Measurements from ENCODE around the gene TMEM109. TPM values are rescaled to one million over a fixed set of nuclear protein-coding genes. Genes with fewer than 3 reads are reported as not detected.

TMEM109 gene
- total and polyA plus RNA-seq, 2 of the 4 experiments (the other 2 are of a cell fraction): 15.1 to 69.7 TPM

DNA sequence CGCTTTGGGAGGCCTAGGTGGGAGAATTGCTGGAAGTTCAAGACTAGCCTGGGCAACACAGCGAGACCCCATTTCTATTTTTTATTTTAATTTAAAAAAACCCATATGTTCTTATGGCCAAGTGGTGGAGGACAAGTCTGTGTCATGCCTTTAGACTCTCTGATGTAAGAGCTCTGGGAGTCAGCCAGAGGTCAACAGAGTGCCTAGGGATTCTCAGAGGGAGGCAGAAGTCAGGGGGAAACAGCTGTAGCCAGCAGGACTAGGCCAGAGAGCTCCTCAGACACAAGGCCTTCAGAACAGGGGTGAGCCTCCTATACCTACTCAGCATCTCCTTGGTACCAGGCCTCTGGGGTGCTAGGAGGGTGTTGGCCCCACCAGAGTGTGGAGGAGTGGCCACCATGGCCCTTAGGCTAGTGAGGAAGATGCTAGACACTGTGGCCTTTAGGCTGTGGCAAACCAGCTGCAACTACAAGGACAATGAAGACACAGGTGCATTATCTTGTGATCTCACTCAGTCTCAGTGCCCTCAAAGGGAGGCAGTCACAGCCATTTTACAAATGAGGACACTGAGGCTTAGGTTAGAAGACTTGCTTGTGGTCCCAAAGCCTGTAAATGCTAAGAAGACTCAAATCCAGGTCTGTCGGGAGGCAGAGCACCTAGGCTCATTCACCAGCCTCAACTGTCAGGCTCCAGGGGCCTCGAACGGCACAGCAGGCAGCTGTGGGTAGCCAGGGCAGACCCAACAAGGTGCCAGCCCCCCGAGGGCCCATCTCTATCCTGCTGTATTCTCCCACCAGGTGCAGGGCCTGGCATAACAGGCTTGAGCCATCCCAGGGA, 41.6 kb upstream of the TMEM109 start:
- in situ Hi-C loops (cut with MboI; ENCODE audit: low sequenced_read_pairs) (no loop called here), intact Hi-C loops (cut with micrococcal nuclease) (no loop called here), dilution Hi-C loops (cut with HindIII; ENCODE audit: low sequenced_read_pairs, unreplicated experiment) (no loop called here)
- Histone ChIP-seq H3K18ac (ENCODE audit: low read depth, low read length) (peak overlapping the region; percentile 87), H3K4me2 (ENCODE audit: low read depth, low read length) (peak overlapping the region; percentile 32; the same call in 1 of the 2 replicates), H2BK20ac (ENCODE audit: low read depth, low read length) (peak overlapping the region; percentile 92), H2BK5ac (ENCODE audit: low read depth, low read length, poor library complexity, severe bottlenecking) (peak overlapping the region; percentile 72), H3K79me1 (ENCODE audit: low read depth in 1 of 2, low read length in 2 of 2) (0 out of 4 replicates have a peak, but pooled peaks cover 0 to 3% of the 10 kb centered on the region in 2 experiments), H3K4me3 (ENCODE audit: insufficient read depth, low read depth, low read length) (no peak overlapping the region), H3K27ac (ENCODE audit: insufficient read depth, low read length) (peak overlapping the region; percentile 18), H3K23ac (ENCODE audit: low read depth, low read length) (peak overlapping the region; percentile 90), H3K9me1 (ENCODE audit: insufficient read depth, low read length) (peaks cover 23% of the 10 kb centered on the region), H4K20me1 (ENCODE audit: insufficient read depth, low read length) (no peaks in the 10 kb centered on the region), H3K14ac (replicated peaks; ENCODE audit: low read depth, low read length) (peak overlapping the region; percentile 87), H3K36me3 (ENCODE audit: control insufficient read depth, insufficient read depth, low read length) (no peaks in the 10 kb centered on the region), H2AFZ (replicated peaks; ENCODE audit: low read length, poor library complexity) (peak overlapping the region; percentile 80), H4K8ac (ENCODE audit: low read depth in 2 of 2, low read length in 2 of 2) (peak overlapping the region; percentile 54 to 68), H2BK120ac (ENCODE audit: low read depth, low read length) (peak overlapping the region; percentile 89), H3K56ac (ENCODE audit: extremely low read depth, insufficient read depth, low read length) (no peak overlapping the region), H4K5ac (ENCODE audit: low read depth, low read length) (peak overlapping the region; percentile 83), H3K4me1 (ENCODE audit: control insufficient read depth, insufficient read depth, low read length) (peaks cover 22% of the 10 kb centered on the region), H2AK5ac (ENCODE audit: low read depth, low read length) (peak overlapping the region; percentile 100), H2BK15ac (ENCODE audit: low read depth, low read length) (peak overlapping the region; percentile 93; the same call in 2 of the 3 replicates), H3K4ac (ENCODE audit: low read depth, low read length) (peak overlapping the region; percentile 97), H3K9ac (ENCODE audit: low read depth, low read length) (no peak overlapping the region), H2AK9ac (replicated peaks; ENCODE audit: low read depth, low read length, poor library complexity) (peak overlapping the region; percentile 91), H3K27me3 (ENCODE audit: control insufficient read depth, insufficient read depth, low read length) (no peaks in the 10 kb centered on the region; the same call in none of the 2 replicates), H3K9me3 (ENCODE audit: control insufficient read depth, insufficient read depth, low read length) (no peaks in the 10 kb centered on the region), H4K91ac (ENCODE audit: insufficient read depth, low read depth, low read length) (peak overlapping the region; percentile 97)
- CTCF ChIA-PET: interaction anchor here (0.7 to 2.5 kb wide), 5 partner anchors 15 to 97 kb away, joined by 3 to 11 read pairs (median 5); no protein-coding TSS in a partner anchor
- BruUV-seq (replicated peaks): no TSS peak
- DNase-seq (peak; percentile 73), ATAC-seq (ENCODE audit: low read depth) (peak; percentile 25; the same call in 1 of the 2 replicates)
- POLR2A ChIA-PET (ENCODE audit: unreplicated experiment): no interaction called here
- TF ChIP-seq, protein P1, sequence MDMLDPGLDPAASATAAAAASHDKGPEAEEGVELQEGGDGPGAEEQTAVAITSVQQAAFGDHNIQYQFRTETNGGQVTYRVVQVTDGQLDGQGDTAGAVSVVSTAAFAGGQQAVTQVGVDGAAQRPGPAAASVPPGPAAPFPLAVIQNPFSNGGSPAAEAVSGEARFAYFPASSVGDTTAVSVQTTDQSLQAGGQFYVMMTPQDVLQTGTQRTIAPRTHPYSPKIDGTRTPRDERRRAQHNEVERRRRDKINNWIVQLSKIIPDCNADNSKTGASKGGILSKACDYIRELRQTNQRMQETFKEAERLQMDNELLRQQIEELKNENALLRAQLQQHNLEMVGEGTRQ (IDR thresholded peaks at IDR 0.05; ENCODE audit: low read depth, low read length): no peak
- 0 out of 2 replicates have a peak, but pooled peaks have one; percentile 5 for TF ChIP-seq CEBPB (IDR thresholded peaks at IDR 0.05; ENCODE audit: low read depth, low read length)
- TF ChIP-seq POLR2A (IDR thresholded peaks at IDR 0.05; ENCODE audit: low read depth, low read length): no peak
- WGBS, 2 experiments (ENCODE audit: extremely low coverage in 2 of 2, insufficient read length in 1 of 2): 100% methylated on average over 1 of the region's 6 CpGs; no CpG with 5 or more reads in 1 of the 2 experiments
